HCT116 (cell line): ENCODE data around the gene SH3BP4. TPM values are rescaled to one million over a fixed set of nuclear protein-coding genes. Genes with fewer than 3 reads are reported as not detected.

Experiments
- ATAC-seq: fragments of 200-7000 bp; cut with Tn5 transposase; 2 replicates; pipeline ENCODE4 v1.9.1; 2020; ENCODE audit warnings: mild to moderate bottlenecking, moderate library complexity
- BruUV-seq: library from RNA; stranded (reverse); fragments of 400-500 nt; replicated peaks from 2 replicates; lab custom pipeline; 2021; lab: Mats Ljungman, UMichigan
- CTCF ChIA-PET: fragments of 300-600 bp; sonication (Branson Sonifier 250); formaldehyde crosslinking; loops from one replicate; lab custom pipeline; 2021; ENCODE audit warnings: antibody characterized with exemption; lab: Charles Lee
- POLR2A ChIA-PET: fragments of 300-600, 350-600 bp; sonication (Branson Sonifier 250); formaldehyde crosslinking; loops from one replicate; lab custom pipeline; 2021; ENCODE audit warnings: antibody characterized with exemption; lab: Charles Lee
- RAD21 ChIA-PET, 2 experiments: fragments of 300-600 bp; sonication (Branson Sonifier 250); formaldehyde crosslinking; loops; one replicate each; lab custom pipeline; 2023; ENCODE audit warnings: low total read pairs in 2 of 2; ENCODE audit not compliant: uncharacterized antibody in 2 of 2, unreplicated experiment in 2 of 2, low non-redundant PET in 1 of 2; lab: Charles Lee
- DNase-seq: peaks from one replicate; pipeline ENCODE4 v3.0.0-alpha.2; 2010; ENCODE audit warnings: low read depth, low spot score
- H2AFZ ChIP-seq: fragments of 200-600 bp; shearing (Covaris generic), sonication (generic); 2 replicates; pipeline ENCODE4 v1.6.1; 2017; ENCODE audit warnings: low read depth, mixed run types, mixed read lengths, antibody characterized with exemption, low read length; ENCODE audit not compliant: poor library complexity, severe bottlenecking
- H3K27ac ChIP-seq: 2 replicates; pipeline ENCODE4 v1.5.1; 2012; ENCODE audit warnings: low read depth, low read length
- H3K27me3 ChIP-seq: fragments of 200-600 bp; sonication (generic); 2 replicates; pipeline ENCODE4 v1.6.1; 2016; ENCODE audit warnings: mixed run types, low read length, mixed read lengths; ENCODE audit not compliant: insufficient read depth
- H3K36me3 ChIP-seq, 2 experiments: fragments of 200-500 bp in 1 of 2; fragments of 200-600 bp in 1 of 2; sonication (Bioruptor generic) in 1 of 2; sonication (generic) in 1 of 2; 2 replicates each; pipeline versions ENCODE4 v1.5.1 to v1.6.1; 2014 to 2016; ENCODE audit warnings: low read length in 2 of 2, inconsistent platforms in 1 of 2, mixed read lengths in 1 of 2, mixed run types in 1 of 2; ENCODE audit not compliant: insufficient read depth in 2 of 2, control insufficient read depth in 1 of 2
- H3K4me1 ChIP-seq, 2 experiments: fragments of 200-600 bp in 1 of 2; sonication (generic) in 1 of 2; 2 replicates each; pipeline versions ENCODE4 v1.5.1 to v1.6.1; 2012 to 2017; ENCODE audit warnings: low read length in 2 of 2, inconsistent platforms in 1 of 2, mild to moderate bottlenecking in 1 of 2, mixed read lengths in 1 of 2, mixed run types in 1 of 2, moderate library complexity in 1 of 2; ENCODE audit not compliant: insufficient read depth in 2 of 2, control insufficient read depth in 1 of 2
- H3K4me2 ChIP-seq: fragments of 200-600 bp; sonication (generic); 2 replicates; pipeline ENCODE4 v1.6.1; 2017; ENCODE audit warnings: mixed run types, low read length, mixed read lengths
- H3K4me3 ChIP-seq, 2 experiments: fragments of 200-600 bp in 1 of 2; sonication (generic) in 1 of 2; replicated peaks in 1 of 2; 2 replicates each; pipeline ENCODE4 v1.5.1; 2011 to 2016; ENCODE audit warnings: low read length in 2 of 2, control low read depth in 1 of 2, low read depth in 1 of 2, mild to moderate bottlenecking in 1 of 2, mixed read lengths in 1 of 2, mixed run types in 1 of 2
- H3K79me2 ChIP-seq: fragments of 200-600 bp; sonication (generic); 2 replicates; pipeline ENCODE4 v1.6.1; 2017; ENCODE audit warnings: mild to moderate bottlenecking, mixed run types, low read length, moderate library complexity, mixed read lengths; ENCODE audit not compliant: insufficient read depth
- H3K9ac ChIP-seq: fragments of 200-600 bp; sonication (generic); 2 replicates; pipeline ENCODE4 v1.6.1; 2016; ENCODE audit warnings: low read length, mixed read lengths
- H3K9me2 ChIP-seq: fragments of 200-600 bp; sonication (generic), shearing (Covaris generic); 2 replicates; pipeline ENCODE4 v1.6.1; 2017; ENCODE audit warnings: mixed run types, mild to moderate bottlenecking, moderate library complexity; ENCODE audit not compliant: insufficient read depth
- H3K9me3 ChIP-seq, 2 experiments: fragments of 200-500 bp in 1 of 2; fragments of 200-600 bp in 1 of 2; sonication (Bioruptor generic) in 1 of 2; sonication (generic) in 1 of 2; 2 replicates each; pipeline ENCODE4 v1.6.1; 2014 to 2017; ENCODE audit warnings: low read length in 2 of 2, mixed read lengths in 2 of 2, inconsistent platforms in 1 of 2, low read depth in 1 of 2, mild to moderate bottlenecking in 1 of 2, mixed run types in 1 of 2, moderate library complexity in 1 of 2; ENCODE audit not compliant: control insufficient read depth in 1 of 2, insufficient read depth in 1 of 2
- H4K20me1 ChIP-seq: fragments of 200-600 bp; sonication (generic), shearing (Covaris generic); 2 replicates; pipeline ENCODE4 v1.6.1; 2017; ENCODE audit warnings: mixed run types, mild to moderate bottlenecking, moderate library complexity; ENCODE audit not compliant: insufficient read depth
- ATF3 ChIP-seq: IDR thresholded peaks from 2 replicates; pipeline ENCODE4 v1.6.1; 2012
- CBX3 ChIP-seq: IDR thresholded peaks from 2 replicates; pipeline ENCODE4 v1.6.1; 2012; ENCODE audit warnings: low read depth
- CEBPB ChIP-seq: IDR thresholded peaks from 2 replicates; pipeline ENCODE4 v1.6.1; 2012; ENCODE audit warnings: low read depth
- EGR1 ChIP-seq: IDR thresholded peaks from 2 replicates; pipeline ENCODE4 v1.6.1; 2012; ENCODE audit warnings: low read depth
- ELF1 ChIP-seq: IDR thresholded peaks from 2 replicates; pipeline ENCODE4 v1.6.1; 2012; ENCODE audit warnings: low read depth, borderline replicate concordance
- EZH2 ChIP-seq: fragments of 200-600 bp; sonication (generic); IDR thresholded peaks from 2 replicates; pipeline ENCODE4 v1.6.1; 2017; ENCODE audit warnings: antibody characterized with exemption, mixed run types
- EZH2phosphoT487 ChIP-seq: fragments of 200-600 bp; IDR thresholded peaks from 2 replicates; pipeline ENCODE4 v1.6.1; 2018; ENCODE audit warnings: antibody characterized with exemption, borderline replicate concordance
- FOSL1 ChIP-seq: IDR thresholded peaks from 2 replicates; pipeline ENCODE4 v1.6.1; 2012; ENCODE audit warnings: low read depth
- JUND ChIP-seq: IDR thresholded peaks from 2 replicates; pipeline ENCODE4 v1.6.1; 2012
- POLR2A ChIP-seq: IDR thresholded peaks from 2 replicates; pipeline ENCODE4 v1.7.0; 2011; ENCODE audit warnings: borderline replicate concordance; ENCODE audit not compliant: insufficient read depth, insufficient read length; ENCODE audit errors: extremely low read depth
- POLR2AphosphoS5 ChIP-seq: IDR thresholded peaks from 2 replicates; pipeline ENCODE4 v1.6.1; 2011; ENCODE audit warnings: mild to moderate bottlenecking, low read depth, low read length, moderate library complexity
- SP1 ChIP-seq: IDR thresholded peaks from 2 replicates; pipeline ENCODE4 v1.6.1; 2012; ENCODE audit warnings: low read depth
- SRF ChIP-seq: IDR thresholded peaks from 2 replicates; pipeline ENCODE4 v1.6.1; 2012; ENCODE audit warnings: low read depth
- TCF7L2 ChIP-seq: IDR thresholded peaks from 2 replicates; pipeline ENCODE4 v1.7.0; 2011; ENCODE audit warnings: borderline replicate concordance, inconsistent platforms; ENCODE audit not compliant: insufficient read depth, insufficient read length; ENCODE audit errors: extremely low read depth
- YY1 ChIP-seq: IDR thresholded peaks from 2 replicates; pipeline ENCODE4 v1.6.1; 2011; ENCODE audit warnings: low read length, low read depth, moderate library complexity, mild to moderate bottlenecking; ENCODE audit not compliant: insufficient replicate concordance; ENCODE audit errors: extremely low read depth
- ZFX ChIP-seq: fragments of 450-650 bp; IDR thresholded peaks from 2 replicates; pipeline ENCODE4 v1.6.1; 2017
- ZNF274 ChIP-seq: fragments of 200-500 bp; sonication (Bioruptor generic); IDR thresholded peaks from 2 replicates; pipeline ENCODE4 v1.6.1; 2014; ENCODE audit warnings: mild to moderate bottlenecking, low read depth, low read length, inconsistent platforms
- intact Hi-C: fragments of 100-400 bp; cut with micrococcal nuclease; formaldehyde crosslinking; loops from 2 replicates; pipeline ENCODE4 v1.10.0; 2022
- total RNA-seq: library from RNA; stranded (reverse); gene quantifications from one replicate; pipeline ENCODE4 v1.2.1, GENCODE V29; 2021; ENCODE audit not compliant: unreplicated experiment
- TF ChIP-seq, protein P1 (sequence below): IDR thresholded peaks from 2 replicates; pipeline ENCODE4 v1.6.1; 2012; ENCODE audit warnings: low read depth
- TF ChIP-seq, protein P2 (sequence below): IDR thresholded peaks from 2 replicates; pipeline ENCODE4 v1.6.1; 2011; ENCODE audit warnings: mild to moderate bottlenecking, low read length, moderate library complexity; ENCODE audit not compliant: insufficient replicate concordance; ENCODE audit errors: extremely low read depth
- TF ChIP-seq, protein P3 (sequence below): IDR thresholded peaks from 2 replicates; pipeline ENCODE4 v1.6.1; 2012

Gene SH3BP4
- total RNA-seq, 1 experiment from 2014 or later = 32.9 TPM

DNA sequence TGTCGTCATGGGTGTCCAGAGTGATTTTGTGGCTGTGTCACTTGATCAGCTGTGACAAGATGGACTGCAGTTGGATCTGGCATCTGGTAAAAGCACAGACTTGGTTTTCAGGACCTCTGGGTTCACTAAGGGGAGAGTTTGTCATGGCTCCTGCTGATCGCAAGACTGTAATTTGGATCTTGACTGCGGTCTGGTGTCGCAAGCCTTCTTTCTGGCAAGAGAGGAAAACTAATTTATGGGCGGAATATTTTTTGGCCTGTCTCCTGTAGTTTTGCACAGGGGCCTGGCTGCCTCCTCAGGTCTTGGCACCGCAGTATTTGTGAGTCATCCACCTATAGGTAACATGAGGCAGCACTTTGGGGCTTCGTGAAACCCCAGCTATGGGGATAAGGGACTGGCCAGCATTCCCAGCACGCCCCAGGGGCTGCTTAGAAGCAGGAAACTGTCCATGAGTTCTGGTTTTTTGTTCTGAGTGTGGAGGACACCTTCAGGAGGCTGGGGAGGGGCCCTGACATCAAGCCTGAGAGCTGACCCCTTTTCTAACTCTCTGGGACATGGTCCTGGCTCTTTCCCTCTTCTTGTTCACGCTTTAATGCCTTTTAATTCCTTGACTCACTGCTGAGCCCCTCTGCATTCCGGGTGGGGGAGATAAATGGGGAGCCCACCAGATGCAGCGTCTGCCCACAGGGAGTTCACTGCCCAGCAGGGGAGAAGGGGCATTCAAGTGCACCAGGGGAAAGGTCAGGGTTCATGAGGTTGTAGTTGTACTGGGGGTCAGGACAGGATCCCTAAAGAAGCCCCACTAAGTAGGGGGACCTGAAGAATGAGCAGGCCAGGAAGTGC lies 12.2 kb downstream of the SH3BP4 start:
- RAD21 ChIA-PET = no interaction called here
- ATAC-seq = peak; percentile 73
- Histone ChIP-seq H3K4me1 (peaks cover 52 to 70% of the 10 kb centered on the region in 2 experiments), H3K4me2 (peak overlapping the region; percentile 66), H3K9me3 (no peaks in the 10 kb centered on the region), H3K9ac (peak overlapping the region; percentile 43), H3K36me3 (no peaks in the 10 kb centered on the region), H3K9me2 (no peaks in the 10 kb centered on the region), H3K4me3 (peak overlapping the region in 1 of 2 experiments; percentile 22; a peak in 2 of 4 replicates), H4K20me1 (peaks cover 5% of the 10 kb centered on the region; the same call in 1 of the 2 replicates), H3K27me3 (no peaks in the 10 kb centered on the region), H3K27ac (peak overlapping the region; percentile 46), H2AFZ (no peak overlapping the region), H3K79me2 (peaks cover 88% of the 10 kb centered on the region)
- peak; percentile 38 for DNase-seq
- POLR2A ChIA-PET = no interaction called here
- CTCF ChIA-PET = no interaction called here
- intact Hi-C loops = no loop called here
- no TSS peak for BruUV-seq
- peak; percentile 56 for TF ChIP-seq FOSL1
- no peak for TF ChIP-seq POLR2A
- TF ChIP-seq TCF7L2 = no peak
- TF ChIP-seq EZH2 = no peak
- TF ChIP-seq ZFX = no peak
- TF ChIP-seq, protein P1, sequence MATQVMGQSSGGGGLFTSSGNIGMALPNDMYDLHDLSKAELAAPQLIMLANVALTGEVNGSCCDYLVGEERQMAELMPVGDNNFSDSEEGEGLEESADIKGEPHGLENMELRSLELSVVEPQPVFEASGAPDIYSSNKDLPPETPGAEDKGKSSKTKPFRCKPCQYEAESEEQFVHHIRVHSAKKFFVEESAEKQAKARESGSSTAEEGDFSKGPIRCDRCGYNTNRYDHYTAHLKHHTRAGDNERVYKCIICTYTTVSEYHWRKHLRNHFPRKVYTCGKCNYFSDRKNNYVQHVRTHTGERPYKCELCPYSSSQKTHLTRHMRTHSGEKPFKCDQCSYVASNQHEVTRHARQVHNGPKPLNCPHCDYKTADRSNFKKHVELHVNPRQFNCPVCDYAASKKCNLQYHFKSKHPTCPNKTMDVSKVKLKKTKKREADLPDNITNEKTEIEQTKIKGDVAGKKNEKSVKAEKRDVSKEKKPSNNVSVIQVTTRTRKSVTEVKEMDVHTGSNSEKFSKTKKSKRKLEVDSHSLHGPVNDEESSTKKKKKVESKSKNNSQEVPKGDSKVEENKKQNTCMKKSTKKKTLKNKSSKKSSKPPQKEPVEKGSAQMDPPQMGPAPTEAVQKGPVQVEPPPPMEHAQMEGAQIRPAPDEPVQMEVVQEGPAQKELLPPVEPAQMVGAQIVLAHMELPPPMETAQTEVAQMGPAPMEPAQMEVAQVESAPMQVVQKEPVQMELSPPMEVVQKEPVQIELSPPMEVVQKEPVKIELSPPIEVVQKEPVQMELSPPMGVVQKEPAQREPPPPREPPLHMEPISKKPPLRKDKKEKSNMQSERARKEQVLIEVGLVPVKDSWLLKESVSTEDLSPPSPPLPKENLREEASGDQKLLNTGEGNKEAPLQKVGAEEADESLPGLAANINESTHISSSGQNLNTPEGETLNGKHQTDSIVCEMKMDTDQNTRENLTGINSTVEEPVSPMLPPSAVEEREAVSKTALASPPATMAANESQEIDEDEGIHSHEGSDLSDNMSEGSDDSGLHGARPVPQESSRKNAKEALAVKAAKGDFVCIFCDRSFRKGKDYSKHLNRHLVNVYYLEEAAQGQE = no peak
- no peak for TF ChIP-seq ATF3
- TF ChIP-seq, protein P2, sequence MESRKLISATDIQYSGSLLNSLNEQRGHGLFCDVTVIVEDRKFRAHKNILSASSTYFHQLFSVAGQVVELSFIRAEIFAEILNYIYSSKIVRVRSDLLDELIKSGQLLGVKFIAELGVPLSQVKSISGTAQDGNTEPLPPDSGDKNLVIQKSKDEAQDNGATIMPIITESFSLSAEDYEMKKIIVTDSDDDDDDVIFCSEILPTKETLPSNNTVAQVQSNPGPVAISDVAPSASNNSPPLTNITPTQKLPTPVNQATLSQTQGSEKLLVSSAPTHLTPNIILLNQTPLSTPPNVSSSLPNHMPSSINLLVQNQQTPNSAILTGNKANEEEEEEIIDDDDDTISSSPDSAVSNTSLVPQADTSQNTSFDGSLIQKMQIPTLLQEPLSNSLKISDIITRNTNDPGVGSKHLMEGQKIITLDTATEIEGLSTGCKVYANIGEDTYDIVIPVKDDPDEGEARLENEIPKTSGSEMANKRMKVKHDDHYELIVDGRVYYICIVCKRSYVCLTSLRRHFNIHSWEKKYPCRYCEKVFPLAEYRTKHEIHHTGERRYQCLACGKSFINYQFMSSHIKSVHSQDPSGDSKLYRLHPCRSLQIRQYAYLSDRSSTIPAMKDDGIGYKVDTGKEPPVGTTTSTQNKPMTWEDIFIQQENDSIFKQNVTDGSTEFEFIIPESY = no peak
- TF ChIP-seq EZH2phosphoT487 = no peak
- no peak for TF ChIP-seq SRF
- no peak for TF ChIP-seq ZNF274
- TF ChIP-seq SP1 = peak; percentile 23; the same call in 1 of the 2 replicates
- no peak for TF ChIP-seq POLR2AphosphoS5
- no peak for TF ChIP-seq EGR1
- TF ChIP-seq, protein P3, sequence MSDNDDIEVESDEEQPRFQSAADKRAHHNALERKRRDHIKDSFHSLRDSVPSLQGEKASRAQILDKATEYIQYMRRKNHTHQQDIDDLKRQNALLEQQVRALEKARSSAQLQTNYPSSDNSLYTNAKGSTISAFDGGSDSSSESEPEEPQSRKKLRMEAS = 0 out of 2 replicates have a peak, but pooled peaks have one; percentile 24
- TF ChIP-seq CBX3 = no peak
- TF ChIP-seq YY1 = no peak
- TF ChIP-seq ELF1 = no peak
- TF ChIP-seq JUND = peak; percentile 54
- TF ChIP-seq CEBPB = peak; percentile 78
